Natural killer cell (primary cell): ENCODE measurements around the gene THAP3. TPM values are rescaled to one million over a fixed set of nuclear protein-coding genes. Genes with fewer than 3 reads are reported as not detected.

Experiments used
- ATAC-seq, 3 donors: fragments of 150-1000 bp in 2 of 3; fragments of 200-7000 bp in 1 of 3; cut with Tn5 transposase; 1 replicate in 1 of 3; 2 replicates in 2 of 3; pipeline ENCODE4 v1.10.0; 2021; ENCODE audit warnings: mild to moderate bottlenecking in 2 of 3, moderate library complexity in 2 of 3
- DNase-seq, 2 donors: peaks; one replicate each; pipeline versions ENCODE4 v3.0.0 to v3.0.0-alpha.2; 2013 to 2021; ENCODE audit warnings: mixed read lengths in 1 of 2
- H3K27ac ChIP-seq: one replicate; pipeline ENCODE4 v1.5.1; 2013; ENCODE audit warnings: mild to moderate bottlenecking, low read length
- H3K27me3 ChIP-seq: one replicate; pipeline ENCODE4 v1.6.1; 2013; ENCODE audit warnings: low read length; ENCODE audit not compliant: control insufficient read depth, insufficient read depth
- H3K36me3 ChIP-seq: one replicate; pipeline ENCODE4 v1.6.1; 2013; ENCODE audit warnings: low read length; ENCODE audit not compliant: control insufficient read depth, insufficient read depth
- H3K4me1 ChIP-seq: one replicate; pipeline ENCODE4 v1.6.1; 2013; ENCODE audit warnings: low read length; ENCODE audit not compliant: control insufficient read depth, insufficient read depth
- H3K4me3 ChIP-seq: one replicate; pipeline ENCODE4 v1.5.1; 2013; ENCODE audit warnings: low read length
- H3K9me3 ChIP-seq: one replicate; pipeline ENCODE4 v1.6.1; 2013; ENCODE audit warnings: low read length; ENCODE audit not compliant: control insufficient read depth, insufficient read depth
- H3K27ac Mint-ChIP-seq, 2 donors: one replicate each; pipeline ENCODE4 v1.8.0; 2022; ENCODE audit warnings: mild to moderate bottlenecking in 2 of 2, mixed read lengths in 2 of 2, moderate library complexity in 1 of 2
- H3K27me3 Mint-ChIP-seq, 2 donors: one replicate each; pipeline ENCODE4 v1.8.0; 2022; ENCODE audit warnings: low read depth in 2 of 2, mixed read lengths in 2 of 2
- H3K36me3 Mint-ChIP-seq: one replicate; pipeline ENCODE4 v1.8.0; 2022; ENCODE audit warnings: mixed read lengths
- H3K4me1 Mint-ChIP-seq, 2 donors: one replicate each; pipeline ENCODE4 v1.8.0; 2022; ENCODE audit warnings: mixed read lengths in 2 of 2
- H3K4me3 Mint-ChIP-seq: one replicate; pipeline ENCODE4 v1.8.0; 2022; ENCODE audit warnings: mild to moderate bottlenecking, moderate library complexity, mixed read lengths
- H3K9me3 Mint-ChIP-seq, 2 donors: one replicate each; pipeline ENCODE4 v1.8.0; 2022; ENCODE audit warnings: mixed read lengths in 2 of 2
- WGBS: methylation state at CpG from one replicate; pipeline ENCODE4 v1.1.7; 2013; ENCODE audit warnings: missing lambda C conversion rate; ENCODE audit not compliant: insufficient coverage; 5-methylcytosine and 5-hydroxymethylcytosine counted together
- intact Hi-C: fragments of 100-400 bp; cut with micrococcal nuclease; formaldehyde crosslinking; loops from one replicate; pipeline ENCODE4 v1.14.2; 2022
- total RNA-seq, 4 donors: library from RNA; stranded (reverse); fragments of 120-200 nt in 1 of 4; gene quantifications; one replicate each; pipeline versions ENCODE4 v1.2.3 to v1.2.4, GENCODE V29; 2013 to 2022
- TF ChIP-seq, protein P1 (sequence below): fragments of 200-600 bp; IDR thresholded peaks from one replicate; pipeline ENCODE4 v1.8.0; 2022; ENCODE audit warnings: antibody characterized with exemption

THAP3 gene
- total RNA-seq, 3 donors from 2014 or later (not counting 1 experiment from before 2014, with no cell fraction given) = 11.7 to 23.4 (median 23.1) TPM

- DNase-seq = no peak
- Mint-ChIP-seq H3K27ac (peak overlapping the region in 1 of 2 donors; percentile 11), H3K4me1 (peaks cover 31 to 33% of the 10 kb centered on the region in 2 donors), H3K4me3 (peak overlapping the region; percentile 51), H3K27me3 (no peaks in the 10 kb centered on the region), H3K36me3 (no peaks in the 10 kb centered on the region), H3K9me3 (no peaks in the 10 kb centered on the region)
- Histone ChIP-seq H3K4me3 (no peak overlapping the region), H3K36me3 (peaks cover 33% of the 10 kb centered on the region), H3K27ac (no peak overlapping the region), H3K27me3 (no peaks in the 10 kb centered on the region), H3K9me3 (no peaks in the 10 kb centered on the region), H3K4me1 (peaks cover 23% of the 10 kb centered on the region)
- intact Hi-C loops = no loop called here
- 96% methylated on average over 21 of the region's 21 CpGs for WGBS
- TF ChIP-seq, protein P1, sequence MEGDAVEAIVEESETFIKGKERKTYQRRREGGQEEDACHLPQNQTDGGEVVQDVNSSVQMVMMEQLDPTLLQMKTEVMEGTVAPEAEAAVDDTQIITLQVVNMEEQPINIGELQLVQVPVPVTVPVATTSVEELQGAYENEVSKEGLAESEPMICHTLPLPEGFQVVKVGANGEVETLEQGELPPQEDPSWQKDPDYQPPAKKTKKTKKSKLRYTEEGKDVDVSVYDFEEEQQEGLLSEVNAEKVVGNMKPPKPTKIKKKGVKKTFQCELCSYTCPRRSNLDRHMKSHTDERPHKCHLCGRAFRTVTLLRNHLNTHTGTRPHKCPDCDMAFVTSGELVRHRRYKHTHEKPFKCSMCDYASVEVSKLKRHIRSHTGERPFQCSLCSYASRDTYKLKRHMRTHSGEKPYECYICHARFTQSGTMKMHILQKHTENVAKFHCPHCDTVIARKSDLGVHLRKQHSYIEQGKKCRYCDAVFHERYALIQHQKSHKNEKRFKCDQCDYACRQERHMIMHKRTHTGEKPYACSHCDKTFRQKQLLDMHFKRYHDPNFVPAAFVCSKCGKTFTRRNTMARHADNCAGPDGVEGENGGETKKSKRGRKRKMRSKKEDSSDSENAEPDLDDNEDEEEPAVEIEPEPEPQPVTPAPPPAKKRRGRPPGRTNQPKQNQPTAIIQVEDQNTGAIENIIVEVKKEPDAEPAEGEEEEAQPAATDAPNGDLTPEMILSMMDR = no peak
- no peak for ATAC-seq
Observed at GRCh38 chr1:6627841-6628545, 3.3 kb downstream of the THAP3 start.

DNA sequence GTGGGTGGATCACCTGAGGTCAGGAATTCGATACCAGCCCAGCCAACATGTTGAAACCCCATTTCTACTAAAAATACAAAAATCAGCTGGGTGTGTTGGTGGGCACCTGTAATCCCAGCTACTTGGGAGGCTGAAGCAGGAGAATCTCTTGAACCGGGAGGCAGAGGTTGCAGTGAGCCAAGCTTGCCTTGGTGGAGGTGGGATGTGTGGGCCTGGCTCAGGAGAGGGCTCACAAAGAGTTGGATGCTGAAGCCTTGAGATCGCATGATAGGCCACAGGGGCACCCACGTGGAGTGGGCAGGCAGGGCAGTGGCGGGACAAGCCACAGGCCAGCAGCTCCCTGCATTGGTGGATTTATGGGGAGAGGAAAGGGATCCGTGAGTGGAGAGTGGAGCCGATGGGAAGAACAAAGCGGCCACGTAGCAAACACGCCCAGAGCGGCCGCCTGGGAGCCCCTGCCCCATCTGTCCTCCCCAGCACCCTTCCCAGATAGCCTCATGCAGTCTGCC is 4.4 kb downstream of the THAP3 start:
- WGBS = 91% methylated on average over 12 of the region's 12 CpGs
- Mint-ChIP-seq H3K27me3 (no peaks in the 10 kb centered on the region), H3K4me3 (no peak overlapping the region), H3K4me1 (peaks cover 31 to 33% of the 10 kb centered on the region in 2 donors), H3K27ac (peak overlapping the region in 1 of 2 donors; percentile 57), H3K36me3 (no peaks in the 10 kb centered on the region), H3K9me3 (no peaks in the 10 kb centered on the region)
- DNase-seq = no peak
- no peak overlapping the region for H3K4me3 ChIP-seq
- no peak for ATAC-seq
- H3K36me3 ChIP-seq = peaks cover 38% of the 10 kb centered on the region
- TF ChIP-seq, protein P1 = no peak
- intact Hi-C loops = no loop called here
- no peaks in the 10 kb centered on the region for H3K9me3 ChIP-seq
- peaks cover 23% of the 10 kb centered on the region for H3K4me1 ChIP-seq
- no peaks in the 10 kb centered on the region for H3K27me3 ChIP-seq
- H3K27ac ChIP-seq = no peak overlapping the region

GRCh38 chr1:6630027-6630426 is 5.4 kb downstream of the THAP3 start:
- Mint-ChIP-seq H3K4me1 (peaks cover 31 to 33% of the 10 kb centered on the region in 2 donors), H3K4me3 (no peak overlapping the region), H3K36me3 (no peaks in the 10 kb centered on the region), H3K9me3 (no peaks in the 10 kb centered on the region), H3K27ac (no peak overlapping the region), H3K27me3 (no peaks in the 10 kb centered on the region)
- no peak overlapping the region for H3K4me3 ChIP-seq
- no peak overlapping the region for H3K27ac ChIP-seq
- peaks cover 47% of the 10 kb centered on the region for H3K36me3 ChIP-seq
- intact Hi-C loops = no loop called here
- TF ChIP-seq, protein P1 = no peak
- H3K4me1 ChIP-seq = peaks cover 17% of the 10 kb centered on the region
- no peak for ATAC-seq
- no peak for DNase-seq
- no peaks in the 10 kb centered on the region for H3K27me3 ChIP-seq
- WGBS = 94% methylated on average over 8 of the region's 8 CpGs
- no peaks in the 10 kb centered on the region for H3K9me3 ChIP-seq
